Muscle of leg (tissue), 11 donors: ENCODE data around the gene PI4KB. TPM values are rescaled to one million over a fixed set of nuclear protein-coding genes. Genes with fewer than 3 reads are reported as not detected.
"Not testable (repeated sequence)": the region's sequence is repeated elsewhere in the genome, so short reads cannot be mapped to it uniquely, and the experiment has no call there.

Experiments
- DNase-seq: peaks from one replicate; pipeline ENCODE4 v3.0.0; 2013
- H3K27ac ChIP-seq: one replicate; pipeline ENCODE4 v1.5.1; 2013; ENCODE audit warnings: mild to moderate bottlenecking, low read length, control low read depth
- H3K27me3 ChIP-seq: one replicate; pipeline ENCODE4 v1.6.1; 2013; ENCODE audit warnings: low read length; ENCODE audit not compliant: control insufficient read depth, insufficient read depth
- H3K36me3 ChIP-seq: one replicate; pipeline ENCODE4 v1.6.1; 2013; ENCODE audit warnings: low read length; ENCODE audit not compliant: control insufficient read depth, insufficient read depth
- H3K4me1 ChIP-seq: one replicate; pipeline ENCODE4 v1.6.1; 2013; ENCODE audit warnings: low read length; ENCODE audit not compliant: control insufficient read depth, insufficient read depth
- H3K4me3 ChIP-seq: one replicate; pipeline ENCODE4 v1.5.1; 2013; ENCODE audit warnings: low read length, control low read depth
- H3K9me3 ChIP-seq: replicated peaks from 2 replicates; pipeline ENCODE4 v1.6.1; 2013; ENCODE audit warnings: low read depth, low read length; ENCODE audit not compliant: control insufficient read depth
- WGBS: methylation state at CpG from one replicate; pipeline ENCODE4 v1.1.5; 2013; ENCODE audit warnings: missing lambda C conversion rate; ENCODE audit not compliant: insufficient coverage; 5-methylcytosine and 5-hydroxymethylcytosine counted together
- polyA plus RNA-seq, 8 donors: library from polyadenylated mRNA; unstranded; fragments of 120-200 nt; gene quantifications; one replicate each; pipeline versions ENCODE4 v1.2.1 to v1.2.3, GENCODE V29; 2013; ENCODE audit warnings: inconsistent platforms in 1 of 8, low replicate concordance in 1 of 8; ENCODE audit not compliant: insufficient read length in 8 of 8, insufficient read depth in 1 of 8
- total RNA-seq: library from RNA; stranded (reverse); fragments of 120-200 nt; gene quantifications from one replicate; pipeline ENCODE4 v1.2.4, GENCODE V29; 2013

The PI4KB gene
- total and polyA plus RNA-seq, 9 donors: 31.4 to 59.1 (median 51.1) TPM

- Histone ChIP-seq H3K27me3 (no peaks in the 10 kb centered on the region), H3K27ac (peak overlapping the region; percentile 100), H3K4me3 (peak overlapping the region; percentile 90), H3K4me1 (peaks cover 23% of the 10 kb centered on the region), H3K36me3 (peaks cover 13% of the 10 kb centered on the region), H3K9me3 (no peaks in the 10 kb centered on the region)
- 0% methylated on average over 30 of the region's 48 CpGs for WGBS
- peak; percentile 99 for DNase-seq
Observed at GRCh38 chr1:151281225-151281968, 45.8 kb downstream of the PI4KB start.

- Histone ChIP-seq H3K27ac (no peak overlapping the region), H3K4me3 (no peak overlapping the region), H3K4me1 (peaks cover 5% of the 10 kb centered on the region), H3K9me3 (no peaks in the 10 kb centered on the region), H3K27me3 (no peaks in the 10 kb centered on the region), H3K36me3 (no peaks in the 10 kb centered on the region)
- no peak for DNase-seq
- 61% methylated on average over 2 of the region's 2 CpGs for WGBS
Observed at GRCh38 chr1:151277249-151277648, 50.0 kb downstream of the PI4KB start.

DNA sequence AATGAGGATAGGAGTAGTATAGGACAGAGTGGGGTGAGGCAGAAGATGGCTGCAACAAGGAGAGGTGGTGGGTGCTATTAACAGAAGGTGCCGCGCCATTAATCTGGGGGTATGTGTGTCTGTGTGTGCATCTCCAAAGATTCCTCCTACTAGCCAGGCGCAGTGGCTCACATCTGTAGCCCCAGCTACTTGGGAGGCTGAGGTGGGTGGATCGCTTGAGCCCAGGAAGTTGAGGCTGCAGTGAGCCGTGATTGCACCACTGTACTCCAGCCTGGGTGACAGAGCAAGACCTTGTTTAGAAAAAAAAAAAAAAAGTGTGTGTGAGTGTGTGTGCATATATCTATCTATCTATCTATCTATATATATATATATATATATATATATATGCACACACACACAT, 51.9 kb downstream of the PI4KB start:
- not testable (repeated sequence) for H3K9me3 ChIP-seq, H3K27me3 ChIP-seq, H3K27ac ChIP-seq, DNase-seq, H3K4me3 ChIP-seq, H3K4me1 ChIP-seq, H3K36me3 ChIP-seq
- WGBS: no CpG with 5 or more reads among the region's 5 CpGs

- 73% methylated on average over 1 of the region's 3 CpGs for WGBS
- Histone ChIP-seq H3K36me3 (peaks cover 11% of the 10 kb centered on the region), H3K9me3 (no peaks in the 10 kb centered on the region), H3K4me1 (peaks cover 2% of the 10 kb centered on the region), H3K27me3 (no peaks in the 10 kb centered on the region), H3K27ac (no peak overlapping the region), H3K4me3 (no peak overlapping the region)
- no peak for DNase-seq
Observed at GRCh38 chr1:151273924-151274466, 53.2 kb downstream of the PI4KB start.

DNA sequence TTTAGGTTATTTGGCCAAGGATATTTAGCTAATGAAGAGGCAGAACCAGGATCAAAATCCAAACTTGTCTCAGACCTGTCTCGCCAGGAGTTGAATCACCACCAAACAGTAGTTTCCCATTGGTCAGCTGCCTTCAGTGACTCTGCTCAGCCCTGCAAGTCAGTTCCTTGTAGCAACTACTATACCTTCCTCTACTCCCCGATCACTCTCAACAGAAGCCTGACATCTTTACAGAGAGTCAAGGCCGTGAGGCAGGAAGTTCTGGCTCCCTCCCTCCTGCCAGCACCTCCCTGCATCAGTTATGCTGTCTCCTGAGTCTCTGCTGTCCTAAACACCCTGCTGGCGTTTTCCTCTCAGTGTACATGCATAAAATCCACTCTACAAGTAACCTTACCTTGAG, 59.5 kb downstream of the PI4KB start:
- H3K9me3 ChIP-seq: no peaks in the 10 kb centered on the region
- H3K4me1 ChIP-seq: peaks cover 2% of the 10 kb centered on the region
- no peak overlapping the region for H3K27ac ChIP-seq
- no peak overlapping the region for H3K4me3 ChIP-seq
- no peak for DNase-seq
- WGBS: 69% methylated on average over 3 of the region's 4 CpGs
- peaks cover 58% of the 10 kb centered on the region for H3K36me3 ChIP-seq
- H3K27me3 ChIP-seq: no peaks in the 10 kb centered on the region

DNA sequence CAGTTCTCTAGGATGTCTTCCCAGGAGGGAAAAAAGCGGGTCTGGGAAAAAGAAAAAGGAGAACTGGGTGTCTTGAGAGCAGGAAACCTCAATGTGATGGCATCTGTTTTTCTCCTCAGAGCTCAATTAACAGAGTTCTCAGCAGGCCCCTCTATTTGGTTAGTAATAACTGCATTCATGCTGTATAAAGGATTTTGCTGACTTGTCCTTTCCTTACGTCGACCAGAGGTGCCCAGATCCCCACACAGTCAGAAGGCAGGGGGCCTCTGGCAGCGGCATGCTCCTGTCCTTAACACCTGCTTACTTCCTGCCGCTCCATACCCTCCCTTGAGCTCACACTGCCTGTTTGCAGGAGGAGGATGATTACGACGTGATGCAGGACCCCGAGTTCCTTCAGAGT, 60.4 kb downstream of the PI4KB start:
- Histone ChIP-seq H3K36me3 (peaks cover 63% of the 10 kb centered on the region), H3K9me3 (no peaks in the 10 kb centered on the region), H3K4me3 (no peak overlapping the region), H3K27ac (no peak overlapping the region), H3K4me1 (peaks cover 2% of the 10 kb centered on the region), H3K27me3 (no peaks in the 10 kb centered on the region)
- DNase-seq: no peak
- WGBS: 86% methylated on average over 4 of the region's 8 CpGs

DNA sequence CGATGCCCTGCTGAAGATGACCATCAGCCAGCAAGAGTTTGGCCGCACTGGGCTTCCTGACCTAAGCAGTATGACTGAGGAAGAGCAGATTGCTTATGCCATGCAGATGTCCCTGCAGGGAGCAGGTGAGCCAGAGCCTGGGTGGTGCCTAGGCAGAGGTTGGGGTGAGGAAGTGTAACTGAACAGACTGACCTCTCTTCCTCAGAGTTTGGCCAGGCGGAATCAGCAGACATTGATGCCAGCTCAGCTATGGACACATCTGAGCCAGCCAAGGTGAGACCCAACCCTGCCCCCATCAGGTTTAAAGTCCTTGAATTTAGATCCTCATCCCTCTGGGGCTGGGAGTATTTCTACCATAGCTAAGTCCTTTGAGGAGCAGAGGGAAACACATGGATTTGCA, 60.9 kb downstream of the PI4KB start:
- Histone ChIP-seq H3K27ac (no peak overlapping the region), H3K27me3 (no peaks in the 10 kb centered on the region), H3K36me3 (peaks cover 64% of the 10 kb centered on the region), H3K4me1 (no peaks in the 10 kb centered on the region), H3K9me3 (no peaks in the 10 kb centered on the region), H3K4me3 (no peak overlapping the region)
- no peak for DNase-seq
- WGBS: 100% methylated on average over 1 of the region's 3 CpGs

DNA sequence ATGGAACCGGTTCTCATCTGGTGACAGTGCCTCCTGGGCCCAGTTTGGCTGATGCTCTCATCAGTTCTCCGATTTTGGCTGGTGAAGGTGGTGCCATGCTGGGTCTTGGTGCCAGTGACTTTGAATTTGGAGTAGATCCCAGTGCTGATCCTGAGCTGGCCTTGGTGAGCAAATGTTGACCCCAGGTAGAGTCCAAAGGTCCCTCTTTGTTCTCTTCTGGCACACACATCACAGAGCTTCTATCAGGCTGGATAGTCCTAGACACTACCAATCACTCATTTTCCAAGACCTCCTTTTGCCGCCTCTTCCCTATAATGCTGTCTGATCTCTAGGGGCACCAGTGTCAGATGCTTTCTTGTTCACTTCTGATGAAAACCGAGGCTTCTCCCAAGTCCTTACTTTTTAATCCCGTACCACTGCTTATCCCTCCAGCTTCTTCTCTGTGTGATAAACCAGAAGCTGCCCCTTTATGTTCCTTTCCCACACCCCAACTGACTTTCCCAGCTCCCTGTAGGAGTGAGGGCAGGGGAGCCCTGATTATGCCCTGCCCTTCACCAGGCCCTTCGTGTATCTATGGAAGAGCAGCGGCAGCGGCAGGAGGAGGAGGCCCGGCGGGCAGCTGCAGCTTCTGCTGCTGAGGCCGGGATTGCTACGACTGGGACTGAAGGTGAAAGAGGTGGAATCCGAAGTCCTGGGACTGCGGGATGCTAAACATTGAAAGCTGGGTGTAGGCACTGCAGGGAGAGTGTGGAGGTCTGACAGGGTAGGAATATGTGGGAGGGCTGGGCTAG, 61.6 kb downstream of the PI4KB start:
- H3K27ac ChIP-seq: no peak overlapping the region
- 89% methylated on average over 10 of the region's 14 CpGs for WGBS
- peaks cover 60% of the 10 kb centered on the region for H3K36me3 ChIP-seq
- H3K4me3 ChIP-seq: no peak overlapping the region
- no peaks in the 10 kb centered on the region for H3K4me1 ChIP-seq
- no peaks in the 10 kb centered on the region for H3K27me3 ChIP-seq
- no peak for DNase-seq
- no peaks in the 10 kb centered on the region for H3K9me3 ChIP-seq

DNA sequence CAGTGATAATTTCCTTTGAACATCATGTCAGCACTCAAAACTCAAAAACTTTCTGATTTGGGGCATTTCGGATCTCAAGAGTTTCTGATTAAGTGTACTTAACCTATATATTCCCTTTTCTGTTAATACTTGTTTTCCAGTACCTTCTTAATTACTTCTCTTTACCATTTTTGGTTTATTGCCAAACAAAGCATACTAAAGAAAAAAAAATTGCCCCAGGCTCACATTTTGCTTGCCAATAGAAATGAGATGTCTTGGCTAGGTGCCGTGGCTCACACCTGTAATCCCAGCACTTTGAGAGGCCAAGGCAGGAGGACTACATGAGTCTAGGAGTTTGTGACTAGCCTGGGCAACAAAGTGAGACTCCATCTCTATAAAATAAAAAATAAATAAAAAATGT, 67.9 kb downstream of the PI4KB start:
- H3K27ac ChIP-seq: no peak overlapping the region
- no peak for DNase-seq
- no peaks in the 10 kb centered on the region for H3K27me3 ChIP-seq
- no peak overlapping the region for H3K4me3 ChIP-seq
- WGBS: 80% methylated on average over 1 of the region's 2 CpGs
- H3K36me3 ChIP-seq: peaks cover 20% of the 10 kb centered on the region
- peaks cover 5% of the 10 kb centered on the region for H3K4me1 ChIP-seq
- H3K9me3 ChIP-seq: no peaks in the 10 kb centered on the region

DNA sequence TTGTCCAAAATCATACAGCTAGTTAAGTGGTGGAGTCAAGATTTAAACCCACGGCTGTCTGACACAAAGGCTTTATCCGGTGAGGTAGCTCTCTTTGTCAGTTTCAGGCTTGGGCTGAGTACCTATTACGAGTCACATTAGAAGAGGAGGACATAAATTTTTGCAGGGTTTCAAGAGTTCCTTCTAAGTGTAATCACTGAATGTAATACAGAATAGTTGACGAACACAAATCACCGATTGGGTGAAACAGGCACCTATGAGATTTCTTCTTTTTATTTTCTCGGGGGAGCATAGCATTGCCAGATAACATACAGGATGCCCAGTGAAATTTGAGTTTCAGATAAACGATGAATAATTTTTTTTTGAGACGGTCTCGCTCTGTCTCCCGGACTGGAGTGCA, 71.8 kb downstream of the PI4KB start:
- Histone ChIP-seq H3K4me3 (peak overlapping the region; percentile 73), H3K36me3 (no peaks in the 10 kb centered on the region), H3K4me1 (peaks cover 5% of the 10 kb centered on the region), H3K27me3 (no peaks in the 10 kb centered on the region), H3K9me3 (no peaks in the 10 kb centered on the region), H3K27ac (peak overlapping the region; percentile 86)
- no peak for DNase-seq
- WGBS: 48% methylated on average over 6 of the region's 10 CpGs
